GM10248 (cell line): ENCODE data around the gene CKMT2.

Experiments used
- CTCF ChIA-PET: fragments of 300-600 bp; sonication (Branson Sonifier 250); formaldehyde crosslinking; extraction: SDS; loops from one replicate; lab custom pipeline; 2021; ENCODE audit warnings: antibody characterized with exemption; lab: Yijun Ruan, JAX
- POLR2A ChIA-PET: fragments of 350-650 bp; sonication (Branson Sonifier 250); formaldehyde crosslinking; extraction: SDS; loops from one replicate; lab custom pipeline; 2020; ENCODE audit warnings: antibody characterized with exemption; lab: Yijun Ruan, JAX
- DNase-seq: peaks from one replicate; pipeline ENCODE4 v3.0.0; 2012; ENCODE audit errors: extremely low spot score
- TF ChIP-seq, protein P1 (sequence below): IDR thresholded peaks from 2 replicates; pipeline ENCODE4 v1.5.1; 2012; ENCODE audit warnings: mild to moderate bottlenecking, low read depth; ENCODE audit errors: extremely low read depth, missing control alignments, control extremely low read depth

The CKMT2 gene

DNA sequence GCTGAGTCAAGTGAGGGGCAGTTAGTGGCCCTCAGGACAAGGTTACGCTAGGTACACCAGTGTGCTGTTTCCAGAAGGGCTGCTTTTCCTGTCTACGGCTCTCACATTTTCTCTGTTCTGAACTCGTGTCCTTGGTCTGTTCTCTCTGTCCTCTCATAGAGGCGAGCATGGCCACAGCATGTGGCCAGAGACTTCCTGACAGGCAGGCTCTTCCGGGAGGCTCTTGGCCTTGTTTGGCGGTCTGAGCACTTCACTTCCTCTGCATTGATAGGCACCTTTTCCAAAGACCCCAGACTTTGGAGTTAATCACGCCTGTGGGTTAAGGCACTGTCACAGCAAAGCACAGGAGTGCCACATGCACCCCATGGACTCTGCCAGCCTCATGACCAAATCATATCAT lies 1.2 kb downstream of the CKMT2 start:
- TF ChIP-seq, protein P1, sequence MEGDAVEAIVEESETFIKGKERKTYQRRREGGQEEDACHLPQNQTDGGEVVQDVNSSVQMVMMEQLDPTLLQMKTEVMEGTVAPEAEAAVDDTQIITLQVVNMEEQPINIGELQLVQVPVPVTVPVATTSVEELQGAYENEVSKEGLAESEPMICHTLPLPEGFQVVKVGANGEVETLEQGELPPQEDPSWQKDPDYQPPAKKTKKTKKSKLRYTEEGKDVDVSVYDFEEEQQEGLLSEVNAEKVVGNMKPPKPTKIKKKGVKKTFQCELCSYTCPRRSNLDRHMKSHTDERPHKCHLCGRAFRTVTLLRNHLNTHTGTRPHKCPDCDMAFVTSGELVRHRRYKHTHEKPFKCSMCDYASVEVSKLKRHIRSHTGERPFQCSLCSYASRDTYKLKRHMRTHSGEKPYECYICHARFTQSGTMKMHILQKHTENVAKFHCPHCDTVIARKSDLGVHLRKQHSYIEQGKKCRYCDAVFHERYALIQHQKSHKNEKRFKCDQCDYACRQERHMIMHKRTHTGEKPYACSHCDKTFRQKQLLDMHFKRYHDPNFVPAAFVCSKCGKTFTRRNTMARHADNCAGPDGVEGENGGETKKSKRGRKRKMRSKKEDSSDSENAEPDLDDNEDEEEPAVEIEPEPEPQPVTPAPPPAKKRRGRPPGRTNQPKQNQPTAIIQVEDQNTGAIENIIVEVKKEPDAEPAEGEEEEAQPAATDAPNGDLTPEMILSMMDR: no peak
- ChIA-PET CTCF (interaction anchor here (1.0 kb wide), 2 partner anchors 16 to 28 kb away, joined by 3 read pairs; no protein-coding TSS in a partner anchor), POLR2A (no interaction called here)
- DNase-seq: no peak

DNA sequence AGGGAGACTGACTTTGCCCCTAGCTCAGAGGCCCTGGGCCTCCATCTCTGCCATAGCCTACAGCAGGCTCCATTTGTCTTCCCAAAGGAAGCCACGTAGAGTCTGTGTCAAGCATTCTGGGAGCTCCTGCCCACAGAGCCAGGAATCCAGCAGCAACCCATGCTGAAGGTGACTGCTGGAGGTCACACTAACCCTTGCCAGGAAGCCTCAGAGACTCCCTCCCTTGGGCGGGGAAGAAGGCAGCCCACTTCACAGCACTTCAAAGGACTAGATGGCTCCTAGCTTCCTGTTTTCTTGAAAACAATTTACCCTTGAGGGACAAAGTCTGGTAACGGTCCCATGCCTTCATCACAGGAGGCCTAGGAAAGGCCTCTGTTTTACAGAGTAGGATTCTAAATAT lies 1.7 kb downstream of the CKMT2 start:
- TF ChIP-seq, protein P1: no peak
- no peak for DNase-seq
- POLR2A ChIA-PET: no interaction called here
- CTCF ChIA-PET: interaction anchor here (1.0 kb wide), 1 partner anchor 15 kb away, joined by 3 read pairs; no protein-coding TSS in a partner anchor

DNA sequence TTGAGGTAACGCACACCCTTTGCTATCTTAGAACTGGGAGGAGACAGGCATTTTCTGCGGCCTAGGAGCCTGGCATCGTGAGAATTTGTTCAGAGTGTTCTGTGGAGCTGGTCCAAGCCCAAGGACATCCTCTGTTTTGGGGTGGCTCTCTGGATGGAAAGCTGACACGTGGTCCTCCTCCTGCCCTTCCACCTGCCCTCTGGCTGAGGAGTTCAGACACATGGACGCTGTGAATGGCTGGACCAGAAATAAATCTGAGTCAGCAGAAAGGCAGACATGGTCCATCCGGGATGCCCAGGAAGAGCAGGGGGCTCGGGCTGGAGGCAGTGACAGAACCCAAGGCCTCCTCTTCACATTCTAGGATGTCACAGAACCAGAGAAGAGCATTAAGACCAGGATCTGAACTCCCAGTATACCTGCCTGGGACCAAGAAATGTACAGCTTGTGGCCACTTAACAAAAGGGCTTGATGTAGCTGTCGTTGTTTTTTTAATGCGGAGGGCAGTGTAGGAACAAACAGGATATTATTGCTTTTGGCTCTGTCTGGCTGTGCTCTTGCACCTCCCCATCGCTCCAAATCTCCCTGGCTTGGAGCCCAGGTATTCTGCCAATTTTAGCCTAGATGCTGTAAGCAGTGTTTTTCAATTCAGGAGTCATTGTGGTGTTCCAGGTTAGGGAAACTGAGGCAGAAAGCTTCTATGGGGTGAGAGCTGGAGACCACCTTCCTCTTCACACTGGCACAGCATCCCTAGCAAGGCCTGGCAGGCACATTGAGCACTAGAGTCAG lies 2.4 kb downstream of the CKMT2 start:
- POLR2A ChIA-PET: no interaction called here
- TF ChIP-seq, protein P1: no peak
- CTCF ChIA-PET: interaction anchor here (1.0 kb wide), 2 partner anchors 14 to 63 kb away, joined by 3 read pairs; no protein-coding TSS in a partner anchor
- no peak for DNase-seq

DNA sequence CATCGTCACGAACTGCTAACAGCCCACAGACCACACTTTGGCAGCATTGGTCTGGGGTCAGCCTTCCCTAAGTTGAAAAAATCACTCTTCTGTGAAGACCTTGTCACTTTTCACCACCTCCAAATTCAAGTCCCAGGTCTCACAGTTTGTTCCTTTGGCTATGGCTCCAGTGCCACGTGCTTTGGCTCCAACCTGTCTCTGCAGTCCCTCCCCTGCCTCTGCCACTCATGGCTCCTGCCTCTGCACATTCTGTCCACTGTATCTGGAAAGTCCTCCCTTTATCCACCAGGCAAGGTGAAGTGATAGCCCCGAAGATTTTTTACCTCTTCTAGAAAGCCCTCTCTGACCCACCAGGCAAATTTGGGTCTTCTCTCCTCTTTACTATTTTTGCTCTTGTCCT lies 5.3 kb downstream of the CKMT2 start:
- DNase-seq: no peak
- CTCF ChIA-PET: interaction anchor here (1.5 to 2.1 kb wide), 2 partner anchors 43 to 61 kb away, joined by 5 to 6 read pairs; no protein-coding TSS in a partner anchor
- POLR2A ChIA-PET: no interaction called here
- TF ChIP-seq, protein P1: no peak

DNA sequence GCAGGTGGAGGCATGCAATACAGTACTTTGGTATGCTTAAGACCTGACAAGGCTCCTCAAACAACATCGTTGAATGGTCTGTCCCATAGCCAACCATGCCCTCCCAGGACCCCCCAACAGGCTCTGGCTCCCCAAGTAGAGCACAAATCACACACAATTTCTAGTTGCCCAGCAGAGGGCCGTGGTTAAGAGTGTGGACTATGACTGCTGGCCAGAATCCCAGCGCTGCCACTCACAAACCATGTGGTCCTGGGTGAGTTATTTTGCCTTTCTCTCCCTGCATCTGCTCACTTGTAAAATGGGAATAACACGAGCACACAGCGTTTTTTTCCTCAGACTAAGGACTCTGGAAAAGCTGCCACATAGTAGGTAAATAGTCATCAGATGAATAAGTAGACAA lies 6.5 kb downstream of the CKMT2 start:
- CTCF ChIA-PET: interaction anchor here (0.7 kb wide), 1 partner anchor 60 kb away, joined by 3 read pairs; no protein-coding TSS in a partner anchor
- DNase-seq: no peak
- POLR2A ChIA-PET: no interaction called here
- TF ChIP-seq, protein P1: no peak

DNA sequence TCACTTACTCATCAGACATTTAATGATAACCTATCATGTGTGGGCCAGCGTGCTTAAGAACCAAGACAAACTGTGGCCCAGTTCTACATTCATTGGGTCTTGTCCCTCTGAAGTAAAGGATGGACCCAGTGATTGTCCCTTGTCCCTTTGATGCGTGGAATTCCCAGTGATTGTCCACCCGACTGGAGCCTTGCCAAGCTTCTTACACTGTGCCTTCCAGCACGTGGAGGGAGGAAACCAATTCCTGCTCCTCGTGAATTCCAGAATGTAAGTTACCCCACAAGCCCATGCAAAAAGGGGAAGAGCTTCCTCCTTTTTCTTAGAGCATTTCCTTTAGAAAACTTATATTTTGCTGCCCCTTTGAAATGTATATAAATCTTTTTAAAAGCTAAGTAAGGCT lies 7.9 kb downstream of the CKMT2 start:
- ChIA-PET POLR2A (no interaction called here), CTCF (no interaction called here)
- DNase-seq: no peak
- TF ChIP-seq, protein P1: no peak
